Mesenchymal stem cell (in vitro differentiated cells and primary cell): ENCODE measurements around the gene BAHCC1. TPM values are rescaled to one million over a fixed set of nuclear protein-coding genes. Genes with fewer than 3 reads are reported as not detected.

Experiments
- DNase-seq: peaks from one replicate; pipeline ENCODE4 v3.0.0-alpha.2; 2013
- H2AFZ ChIP-seq: one replicate; pipeline ENCODE4 v1.6.1; 2013; ENCODE audit warnings: low read depth, mild to moderate bottlenecking, control low read depth, inconsistent platforms, low read length, moderate library complexity
- H2AK5ac ChIP-seq: 2 replicates; pipeline ENCODE4 v1.6.1; 2013; ENCODE audit warnings: low read length, moderate library complexity, mild to moderate bottlenecking, inconsistent platforms; ENCODE audit not compliant: severe bottlenecking
- H2BK120ac ChIP-seq: one replicate; pipeline ENCODE4 v1.6.1; 2013; ENCODE audit warnings: low read depth, mild to moderate bottlenecking, inconsistent platforms, low read length, moderate library complexity
- H2BK12ac ChIP-seq, 2 experiments: one replicate each; pipeline ENCODE4 v1.6.1; 2013; ENCODE audit warnings: inconsistent platforms in 2 of 2, low read length in 2 of 2, mild to moderate bottlenecking in 2 of 2, moderate library complexity in 2 of 2, control low read depth in 1 of 2
- H2BK15ac ChIP-seq: one replicate; pipeline ENCODE4 v1.6.1; 2013; ENCODE audit warnings: mild to moderate bottlenecking, low read depth, inconsistent platforms; ENCODE audit not compliant: poor library complexity, severe bottlenecking
- H2BK5ac ChIP-seq: 2 replicates; pipeline ENCODE4 v1.6.1; 2013; ENCODE audit warnings: low read depth, mild to moderate bottlenecking, low read length, control low read depth, inconsistent platforms; ENCODE audit not compliant: poor library complexity, severe bottlenecking
- H3K14ac ChIP-seq, 2 experiments: one replicate each; pipeline ENCODE4 v1.6.1; 2013; ENCODE audit warnings: inconsistent platforms in 2 of 2, low read length in 2 of 2, control low read depth in 1 of 2, mild to moderate bottlenecking in 1 of 2, moderate library complexity in 1 of 2
- H3K18ac ChIP-seq, 2 experiments: one replicate each; pipeline ENCODE4 v1.6.1; 2013; ENCODE audit warnings: inconsistent platforms in 2 of 2, low read length in 2 of 2, control low read depth in 1 of 2, low read depth in 1 of 2, mild to moderate bottlenecking in 1 of 2
- H3K23ac ChIP-seq, 2 experiments: one replicate each; pipeline ENCODE4 v1.6.1; 2013; ENCODE audit warnings: inconsistent platforms in 2 of 2, low read length in 2 of 2, mild to moderate bottlenecking in 2 of 2, moderate library complexity in 2 of 2, control low read depth in 1 of 2
- H3K27ac ChIP-seq: 2 replicates; pipeline ENCODE4 v1.5.1; 2013; ENCODE audit warnings: mild to moderate bottlenecking, moderate library complexity, low read length, control low read depth, inconsistent platforms; ENCODE audit not compliant: poor library complexity, severe bottlenecking
- H3K27me3 ChIP-seq, 2 experiments: 2 replicates each; pipeline versions ENCODE4 v1.6.1 to v1.7.0; 2013; ENCODE audit warnings: low read length in 2 of 2, mild to moderate bottlenecking in 2 of 2, moderate library complexity in 2 of 2, control low read depth in 1 of 2, inconsistent platforms in 1 of 2; ENCODE audit not compliant: control insufficient read depth in 1 of 2, insufficient read depth in 1 of 2
- H3K36me3 ChIP-seq, 2 experiments: 2 replicates each; pipeline versions ENCODE4 v1.6.1 to v1.7.0; 2013; ENCODE audit warnings: low read length in 2 of 2, control low read depth in 1 of 2, inconsistent platforms in 1 of 2, low read depth in 1 of 2, mild to moderate bottlenecking in 1 of 2; ENCODE audit not compliant: insufficient read depth in 2 of 2, control insufficient read depth in 1 of 2
- H3K4ac ChIP-seq, 2 experiments: one replicate each; pipeline ENCODE4 v1.6.1; 2013; ENCODE audit warnings: inconsistent platforms in 2 of 2, low read length in 2 of 2, mild to moderate bottlenecking in 2 of 2, moderate library complexity in 2 of 2, control low read depth in 1 of 2, low read depth in 1 of 2
- H3K4me1 ChIP-seq: 2 replicates; pipeline ENCODE4 v1.6.1; 2013; ENCODE audit warnings: low read depth, low read length, control low read depth; ENCODE audit not compliant: control insufficient read depth, insufficient read depth
- H3K4me2 ChIP-seq: 2 replicates; pipeline ENCODE4 v1.6.1; 2013; ENCODE audit warnings: low read length, mild to moderate bottlenecking, inconsistent platforms; ENCODE audit not compliant: poor library complexity, severe bottlenecking
- H3K4me3 ChIP-seq, 2 experiments: 2 replicates each; pipeline versions ENCODE4 v1.5.1 to v1.7.0; 2013; ENCODE audit warnings: low read length in 2 of 2, mild to moderate bottlenecking in 2 of 2, control low read depth in 1 of 2, low read depth in 1 of 2; ENCODE audit not compliant: insufficient read depth in 1 of 2
- H3K79me1 ChIP-seq: replicated peaks from 2 replicates; pipeline ENCODE4 v1.6.1; 2013; ENCODE audit warnings: mild to moderate bottlenecking, control low read depth, low read length, inconsistent platforms; ENCODE audit not compliant: poor library complexity, severe bottlenecking
- H3K9ac ChIP-seq: 2 replicates; pipeline ENCODE4 v1.7.0; 2013; ENCODE audit warnings: mild to moderate bottlenecking, low read length, moderate library complexity
- H3K9me3 ChIP-seq: 2 replicates; pipeline ENCODE4 v1.7.0; 2013; ENCODE audit warnings: mild to moderate bottlenecking, low read length; ENCODE audit not compliant: control insufficient read depth
- H4K8ac ChIP-seq: one replicate; pipeline ENCODE4 v1.6.1; 2013; ENCODE audit warnings: inconsistent platforms, mild to moderate bottlenecking, low read length, moderate library complexity
- H4K91ac ChIP-seq: one replicate; pipeline ENCODE4 v1.6.1; 2013; ENCODE audit warnings: mild to moderate bottlenecking, low read length, inconsistent platforms
- WGBS: methylation state at CpG from one replicate; pipeline ENCODE4 v1.1.7; 2013; ENCODE audit warnings: mixed read lengths; 5-methylcytosine and 5-hydroxymethylcytosine counted together
- polyA plus RNA-seq, 2 experiments: library from polyadenylated mRNA; stranded (reverse); fragments of 200-250 nt; gene quantifications; one replicate each; pipeline ENCODE4 v1.2.3, GENCODE V29; 2013

The BAHCC1 gene
- 8.3 TPM for polyA plus RNA-seq (2013, experiment 1 of 2)
- 8.6 TPM for polyA plus RNA-seq (2013, experiment 2 of 2)

DNA sequence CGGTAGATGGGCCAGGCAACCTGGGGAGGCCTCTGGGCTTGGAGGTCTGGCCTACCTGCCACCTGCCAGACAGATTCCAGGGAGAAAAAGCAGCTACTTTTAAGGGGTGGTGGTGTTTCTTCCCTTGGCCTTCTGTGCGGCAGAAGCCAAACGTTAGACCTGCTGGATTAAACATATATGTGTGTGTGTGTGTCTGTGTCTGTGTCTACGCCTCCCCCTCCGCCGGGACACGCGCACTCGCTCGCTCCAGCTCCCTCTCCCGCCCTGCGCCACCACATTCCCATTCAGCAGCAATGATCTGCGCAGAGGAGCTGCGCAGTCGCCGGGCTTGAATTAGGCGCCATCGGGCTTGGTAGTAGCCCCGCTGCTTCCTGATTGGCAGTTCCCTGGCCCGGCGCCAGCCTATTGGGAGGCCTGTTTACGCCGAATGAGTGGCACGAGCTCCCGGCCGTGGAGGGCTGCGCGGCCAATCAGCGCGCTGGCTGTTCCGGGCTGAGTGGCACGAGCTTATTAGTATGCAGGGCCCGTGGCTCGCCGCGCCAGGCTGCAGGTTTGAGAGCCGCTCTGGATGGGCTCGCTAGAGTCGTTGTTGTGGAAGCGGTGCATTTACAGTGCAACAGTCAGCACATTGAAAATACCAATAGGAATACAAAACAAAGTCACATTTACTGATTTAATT lies at the start of gene BAHCC1:
Gene BAHCC1, plus strand, starts transcription at position 537 of the 679 bp plus-strand sequence. CDS start 4,283 bp downstream, outside the sequence.
- Histone ChIP-seq H3K4me1 (peaks cover 28% of the 10 kb centered on the region), H2AK5ac (peak within 1 kb of the TSS; percentile 83), H2BK120ac (peak within 1 kb of the TSS; percentile 100), H3K36me3 (peaks cover 0 to 11% of the 10 kb centered on the region in 2 experiments), H2BK15ac (peak within 1 kb of the TSS; percentile 99), H4K8ac (peak within 1 kb of the TSS; percentile 84), H3K4ac (peak within 1 kb of the TSS; percentile 85 to 100), H4K91ac (peak within 1 kb of the TSS; percentile 99), H3K18ac (peak within 1 kb of the TSS; percentile 96 to 98), H3K14ac (peak within 1 kb of the TSS; percentile 71 to 95), H2AFZ (no peak within 1 kb of the TSS), H2BK12ac (peak within 1 kb of the TSS in 1 of 2 experiments; percentile 81), H3K23ac (peak within 1 kb of the TSS in 1 of 2 experiments; percentile 97), H3K9ac (peak within 1 kb of the TSS; percentile 96), H3K9me3 (no peaks in the 10 kb centered on the region), H3K4me3 (peak within 1 kb of the TSS; percentile 66 to 82), H3K4me2 (peak within 1 kb of the TSS; percentile 97), H2BK5ac (peak within 1 kb of the TSS; percentile 99), H3K79me1 (peaks cover 17% of the 10 kb centered on the region), H3K27me3 (no peaks in the 10 kb centered on the region), H3K27ac (peak within 1 kb of the TSS; percentile 72)
- WGBS, result under 1% methylated on average over 30 of the region's 40 CpGs
- DNase-seq, result peak; percentile 100

DNA sequence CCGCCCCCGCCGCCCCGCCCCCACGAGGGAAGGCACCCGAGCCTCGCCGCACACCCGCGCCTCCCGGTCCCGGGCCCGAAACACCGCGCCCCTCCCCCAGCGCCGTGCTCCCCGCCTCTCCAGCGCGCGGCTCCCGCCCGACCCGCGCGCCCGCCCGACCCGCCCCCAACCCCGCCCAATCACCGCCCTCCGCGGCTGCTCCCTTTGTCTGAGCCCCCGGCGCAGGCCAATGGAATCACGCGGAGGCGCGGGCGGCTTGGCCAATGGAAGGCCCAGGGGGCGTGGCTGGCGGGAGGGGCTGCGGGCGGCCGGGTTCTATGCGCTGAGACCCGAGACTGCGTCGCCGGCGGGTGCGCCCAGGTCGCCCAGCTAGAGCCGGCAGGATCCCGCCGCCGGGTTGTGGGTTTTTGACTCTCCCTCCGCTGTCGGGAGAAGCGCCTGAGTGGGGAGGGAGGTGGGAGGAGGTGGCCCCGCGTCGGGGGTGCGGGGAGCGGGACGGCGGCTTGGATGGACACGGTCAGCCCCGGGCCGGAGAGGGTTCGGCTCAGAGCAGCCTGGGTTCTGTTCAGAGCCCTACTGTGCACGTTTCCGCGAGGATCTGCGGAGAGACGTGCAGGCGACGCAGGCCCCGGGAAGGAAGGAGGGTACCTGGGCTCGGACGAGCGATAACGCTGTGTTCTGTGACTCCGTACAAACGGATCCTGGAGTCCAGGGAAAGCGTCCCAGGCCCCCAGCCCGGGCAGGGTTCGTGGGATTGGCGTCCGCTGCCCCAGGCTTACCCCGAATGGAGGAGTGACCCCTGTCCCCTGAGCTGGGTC lies 49.0 kb upstream of the BAHCC1 start:
- H2AFZ ChIP-seq, result peak overlapping the region; percentile 1
- H3K4me1 ChIP-seq, result peaks cover 24% of the 10 kb centered on the region
- H2BK12ac ChIP-seq, result peak overlapping the region; percentile 5 to 70
- peak overlapping the region in 1 of 2 experiments; percentile 75 for H3K23ac ChIP-seq
- no peak overlapping the region for H3K27ac ChIP-seq
- peak overlapping the region in 1 of 2 experiments; percentile 89 for H3K14ac ChIP-seq
- H2BK5ac ChIP-seq, result peak overlapping the region; percentile 22
- peak overlapping the region; percentile 65 to 94 for H3K18ac ChIP-seq
- H4K91ac ChIP-seq, result peak overlapping the region; percentile 19
- no peak overlapping the region for H2AK5ac ChIP-seq
- under 1% methylated on average over 63 of the region's 91 CpGs for WGBS
- H3K79me1 ChIP-seq, result peaks cover 5% of the 10 kb centered on the region
- no peaks in the 10 kb centered on the region for H3K9me3 ChIP-seq
- peaks cover 0 to 12% of the 10 kb centered on the region in 2 experiments for H3K36me3 ChIP-seq
- peaks cover 0 to 8% of the 10 kb centered on the region in 2 experiments for H3K27me3 ChIP-seq
- H3K4me3 ChIP-seq, result peak overlapping the region; percentile 85 to 86
- H3K9ac ChIP-seq, result peak overlapping the region; percentile 92
- H2BK120ac ChIP-seq, result peak overlapping the region; percentile 71
- H3K4ac ChIP-seq, result peak overlapping the region; percentile 75
- peak overlapping the region; percentile 89 for H2BK15ac ChIP-seq
- H3K4me2 ChIP-seq, result peak overlapping the region; percentile 98
- H4K8ac ChIP-seq, result peak overlapping the region; percentile 84
- peak; percentile 96 for DNase-seq

DNA sequence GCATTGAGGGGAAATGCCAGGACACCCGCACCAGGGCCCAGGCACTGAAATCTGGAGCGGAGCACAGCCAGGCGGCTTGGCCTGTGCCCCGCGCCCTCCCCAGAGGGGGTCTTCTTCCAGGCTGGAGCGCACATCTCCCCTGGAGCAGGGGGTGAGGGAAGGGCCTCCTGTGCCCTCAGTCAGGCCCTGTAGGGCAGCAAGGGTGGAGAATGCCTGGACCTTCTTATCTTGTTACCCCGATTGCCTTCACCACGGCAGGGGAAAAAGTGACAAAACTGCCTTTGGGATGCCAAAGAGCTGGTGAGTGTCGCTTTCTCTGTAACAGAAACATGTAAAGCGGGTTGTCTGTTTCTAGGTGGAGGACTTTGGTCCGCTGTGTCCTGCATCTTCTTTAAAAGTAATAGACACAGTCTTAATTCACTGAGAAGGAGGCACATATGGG lies 48.3 kb upstream of the BAHCC1 start:
- Histone ChIP-seq H4K91ac (peak overlapping the region; percentile 19), H3K36me3 (peaks cover 0 to 8% of the 10 kb centered on the region in 2 experiments), H3K4me3 (peak overlapping the region; percentile 64 to 85), H2BK15ac (peak overlapping the region; percentile 89), H3K14ac (peak overlapping the region in 1 of 2 experiments; percentile 89), H3K4ac (peak overlapping the region; percentile 75), H2AFZ (peak overlapping the region; percentile 1), H4K8ac (peak overlapping the region; percentile 84), H3K9ac (peak overlapping the region; percentile 92), H3K9me3 (no peaks in the 10 kb centered on the region), H3K4me2 (peak overlapping the region; percentile 98), H3K23ac (peak overlapping the region in 1 of 2 experiments; percentile 75), H2BK12ac (peak overlapping the region; percentile 5 to 70), H3K27me3 (peaks cover 0 to 8% of the 10 kb centered on the region in 2 experiments), H3K79me1 (peaks cover 5% of the 10 kb centered on the region), H3K18ac (peak overlapping the region; percentile 65 to 94), H2AK5ac (no peak overlapping the region), H2BK5ac (no peak overlapping the region), H2BK120ac (peak overlapping the region; percentile 71), H3K27ac (no peak overlapping the region), H3K4me1 (peaks cover 18% of the 10 kb centered on the region)
- WGBS, result 48% methylated on average over 11 of the region's 11 CpGs
- DNase-seq, result no peak
